Fibroblast of the aortic adventitia (primary cell): ENCODE measurements around the gene PTPRZ1. TPM values are rescaled to one million over a fixed set of nuclear protein-coding genes. Genes with fewer than 3 reads are reported as not detected.

ENCODE experiments used
- DNase-seq: peaks from one replicate; pipeline ENCODE4 v3.0.0-alpha.2; 2010; ENCODE audit warnings: low read depth
- H3K4me3 ChIP-seq: 2 replicates; pipeline ENCODE4 v1.5.1; 2011; ENCODE audit warnings: low read depth, mild to moderate bottlenecking, control low read depth, low read length, moderate library complexity
- CTCF ChIP-seq: IDR thresholded peaks from 2 replicates; pipeline ENCODE4 v1.5.1; 2011; ENCODE audit warnings: mild to moderate bottlenecking, low read length, control low read depth, inconsistent platforms; ENCODE audit not compliant: insufficient read depth
- total RNA-seq: library from RNA; depleted of rRNA; stranded (reverse); fragments of >200 nt; gene quantifications from 2 replicates; pipeline ENCODE4 v1.2.3, GENCODE V29; 2012; ENCODE audit warnings: low replicate concordance

Gene PTPRZ1
- total RNA-seq, 1 donor = 0.72 TPM

DNA sequence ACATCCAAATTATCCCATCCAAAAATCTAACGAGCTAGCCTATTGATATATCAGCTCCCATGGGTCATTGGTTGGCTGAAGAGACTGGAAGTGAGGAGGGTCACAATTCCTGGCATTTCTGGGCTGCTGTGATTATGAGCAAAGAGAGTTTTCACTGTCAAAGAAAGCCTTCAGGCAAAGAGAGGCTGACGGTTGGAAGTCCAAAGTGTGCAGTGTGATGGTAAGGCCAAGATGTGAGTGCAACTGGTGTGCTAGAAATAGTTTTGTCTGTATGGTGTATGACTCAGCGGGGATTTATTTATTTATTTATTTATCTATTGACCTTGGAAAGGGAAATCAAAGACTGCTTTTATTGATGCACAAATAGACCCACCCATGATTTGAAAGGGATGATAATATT lies 196.0 kb downstream of the PTPRZ1 start:
- no peak overlapping the region for H3K4me3 ChIP-seq
- no peak for TF ChIP-seq CTCF
- DNase-seq = no peak

GRCh38 chr7:122070062-122070461 lies 197.1 kb downstream of the PTPRZ1 start:
- no peak for TF ChIP-seq CTCF
- no peak for DNase-seq
- no peak overlapping the region for H3K4me3 ChIP-seq

DNA sequence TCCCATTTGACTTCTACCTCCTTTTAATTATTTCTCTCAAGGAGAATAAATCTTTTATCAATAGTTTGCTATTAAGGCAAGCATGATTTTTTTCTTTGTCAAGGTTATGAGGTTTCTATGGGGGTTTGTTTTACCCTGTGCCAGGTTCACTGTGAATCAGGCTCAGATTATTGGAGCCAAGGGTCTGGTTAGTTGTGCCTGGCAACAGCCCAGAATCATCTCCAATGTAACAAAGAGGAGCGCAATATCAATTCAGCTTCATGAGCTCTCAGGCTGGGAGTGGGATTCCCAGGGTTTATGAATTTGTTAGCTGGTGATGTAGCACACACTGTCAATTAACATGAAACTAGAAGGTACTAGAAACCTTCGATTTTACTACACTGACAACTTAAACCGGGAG lies 197.9 kb downstream of the PTPRZ1 start:
- TF ChIP-seq CTCF = no peak
- no peak overlapping the region for H3K4me3 ChIP-seq
- no peak for DNase-seq

DNA sequence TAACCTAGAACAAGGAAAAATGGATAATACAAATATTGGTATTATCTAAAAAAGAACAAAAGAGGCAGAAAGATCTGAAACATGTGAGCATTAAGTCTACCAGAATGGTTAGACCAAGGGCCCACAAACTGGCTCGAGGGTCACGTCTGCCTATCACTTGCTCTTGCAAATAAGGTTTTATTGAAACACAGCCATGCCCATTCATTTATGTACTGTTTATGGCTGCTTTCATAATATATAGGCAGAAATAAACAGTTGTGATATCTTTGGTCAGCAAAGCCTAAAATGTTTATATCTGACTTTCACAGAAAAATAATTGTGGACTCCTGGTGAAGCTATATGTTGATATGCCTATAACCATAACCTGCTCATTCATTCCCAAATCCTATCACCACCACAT lies 199.3 kb downstream of the PTPRZ1 start:
- DNase-seq = no peak
- H3K4me3 ChIP-seq = no peak overlapping the region
- TF ChIP-seq CTCF = no peak

GRCh38 chr7:122072924-122073599 lies 200.1 kb downstream of the PTPRZ1 start:
- no peak for TF ChIP-seq CTCF
- no peak overlapping the region for H3K4me3 ChIP-seq
- DNase-seq = no peak

GRCh38 chr7:122073635-122074034 lies 200.7 kb downstream of the PTPRZ1 start:
- no peak for DNase-seq

More at GRCh38 chr7:122073635-122074034, 200.7 kb downstream of the PTPRZ1 start:
- TF ChIP-seq CTCF = no peak
- no peak overlapping the region for H3K4me3 ChIP-seq
